ENCODE measurements around the gene LHCGR. TPM values are rescaled to one million over a fixed set of nuclear protein-coding genes. Genes with fewer than 3 reads are reported as not detected.
"Not testable (repeated sequence)": the region's sequence is repeated elsewhere in the genome, so short reads cannot be mapped to it uniquely, and the experiment has no call there.

The LHCGR gene
- total and polyA plus RNA-seq, 2 experiments from 2014 or later = 0.45 to 0.66 TPM

- H3K27ac ChIP-seq (ENCODE audit: low read depth); H3K27me3 Mint-ChIP-seq (ENCODE audit: insufficient read depth, low read depth, poor library complexity); H3K79me2 ChIP-seq (replicated peaks; ENCODE audit: insufficient read depth); H3K4me1 ChIP-seq (ENCODE audit: insufficient read depth); DNase-seq (ENCODE audit: low spot score); H2AFZ ChIP-seq; H3K4me3 Mint-ChIP-seq; H3K9me2 ChIP-seq (ENCODE audit: insufficient read depth); ATAC-seq; H3K4me2 ChIP-seq; H3K27me3 ChIP-seq (ENCODE audit: insufficient read depth); H3K36me3 ChIP-seq (ENCODE audit: insufficient read depth); H4K20me1 ChIP-seq (replicated peaks; ENCODE audit: insufficient read depth); H3K27ac Mint-ChIP-seq; H3F3A ChIP-seq (replicated peaks; ENCODE audit: low read depth); H3K4me1 Mint-ChIP-seq; H3K4me3 ChIP-seq: not testable (repeated sequence)
- Mint-ChIP-seq H3K9me3 (peaks cover 15% of the 10 kb centered on the region), H3K36me3 (ENCODE audit: low read depth) (peaks cover 14% of the 10 kb centered on the region; the same call in 2 of the 3 replicates)
These were observed 16.3 kb downstream of the LHCGR start for GRCh38 chr2:48739236-48739635.

GRCh38 chr2:48738806-48739205 is 16.7 kb downstream of the LHCGR start:
- Histone ChIP-seq H3K27me3 (ENCODE audit: insufficient read depth) (no peaks in the 10 kb centered on the region), H3K4me1 (ENCODE audit: insufficient read depth) (no peaks in the 10 kb centered on the region), H4K20me1 (replicated peaks; ENCODE audit: insufficient read depth) (no peaks in the 10 kb centered on the region), H3K4me2 (no peak overlapping the region), H3K9me2 (ENCODE audit: insufficient read depth) (no peaks in the 10 kb centered on the region; the same call in 1 of the 2 replicates), H2AFZ (no peak overlapping the region), H3F3A (replicated peaks; ENCODE audit: low read depth) (no peaks in the 10 kb centered on the region), H3K4me3 (no peak overlapping the region), H3K79me2 (replicated peaks; ENCODE audit: insufficient read depth) (no peaks in the 10 kb centered on the region), H3K36me3 (ENCODE audit: insufficient read depth) (no peaks in the 10 kb centered on the region; the same call in 1 of the 2 replicates), H3K27ac (ENCODE audit: low read depth) (no peak overlapping the region)
- H3K27ac Mint-ChIP-seq = no peak overlapping the region
- H3K4me1 Mint-ChIP-seq = no peaks in the 10 kb centered on the region
- TF ChIP-seq EZH2 (IDR thresholded peaks at IDR 0.05; ENCODE audit: low read depth, unreplicated experiment) = no peak
- TF ChIP-seq ZNF462 (CRISPR knock-in tag; IDR thresholded peaks at IDR 0.05) = no peak
- no peak for TF ChIP-seq NANOG (IDR thresholded peaks at IDR 0.05; ENCODE audit: borderline replicate concordance)
- TF ChIP-seq JUNB (IDR thresholded peaks at IDR 0.05; ENCODE audit: unreplicated experiment) = no peak
- TF ChIP-seq EZH2phosphoT487 (IDR thresholded peaks at IDR 0.05; ENCODE audit: unreplicated experiment) = no peak
- TF ChIP-seq STAT1 (IDR thresholded peaks at IDR 0.05; ENCODE audit: unreplicated experiment) = no peak
- no peak for TF ChIP-seq ZNF114 (CRISPR knock-in tag; IDR thresholded peaks at IDR 0.05)
- TF ChIP-seq ZNF331 (CRISPR knock-in tag; IDR thresholded peaks at IDR 0.05; ENCODE audit: low read depth) = no peak
- TF ChIP-seq ETS1 (IDR thresholded peaks at IDR 0.05) = no peak
- TF ChIP-seq CTCF (conservative IDR thresholded peaks at IDR 0.05; ENCODE audit: low read depth in 2 of 2) = no peak
- TF ChIP-seq POLR2AphosphoS5 (IDR thresholded peaks at IDR 0.05; ENCODE audit: low read depth) = no peak
- no peak for TF ChIP-seq CREB1 (CRISPR knock-in tag; IDR thresholded peaks at IDR 0.05; ENCODE audit: low read depth)
- DNase-seq (ENCODE audit: low spot score) (no peak), ATAC-seq (no peak)
- peaks cover 2% of the 10 kb centered on the region for H3K27me3 Mint-ChIP-seq (ENCODE audit: insufficient read depth, low read depth, poor library complexity)
- no peak overlapping the region for H3K4me3 Mint-ChIP-seq
- peaks cover 14% of the 10 kb centered on the region; the same call in 2 of the 3 replicates for H3K36me3 Mint-ChIP-seq (ENCODE audit: low read depth)
- peaks cover 15% of the 10 kb centered on the region for H3K9me3 Mint-ChIP-seq

Data from GM23338 (cell line).